ENCODE measurements around the gene SLCO1B1. TPM values are rescaled to one million over a fixed set of nuclear protein-coding genes. Genes with fewer than 3 reads are reported as not detected.

SLCO1B1 gene
- total RNA-seq, 1 donor from 2014 or later: 0.09 TPM

GRCh38 chr12:21223930-21224329, 92.9 kb downstream of the SLCO1B1 start:
- no peak for DNase-seq (ENCODE audit: low spot score in 2 of 2, unreplicated experiment in 2 of 2)
- no peaks in the 10 kb centered on the region for H3K4me1 Mint-ChIP-seq

GRCh38 chr12:21234395-21234794, 103.4 kb downstream of the SLCO1B1 start:
- Mint-ChIP-seq H3K27ac (no peak overlapping the region), H3K36me3 (no peaks in the 10 kb centered on the region), H3K9me3 (no peaks in the 10 kb centered on the region), H3K4me3 (no peak overlapping the region), H3K4me1 (no peaks in the 10 kb centered on the region), H3K27me3 (ENCODE audit: low read depth) (no peaks in the 10 kb centered on the region)
- TF ChIP-seq CTCF (IDR thresholded peaks at IDR 0.05; ENCODE audit: unreplicated experiment): no peak
- no peak for DNase-seq (ENCODE audit: low spot score in 2 of 2, unreplicated experiment in 2 of 2)

More at GRCh38 chr12:21223930-21224329, 92.9 kb downstream of the SLCO1B1 start:
- Mint-ChIP-seq H3K36me3 (no peaks in the 10 kb centered on the region), H3K9me3 (no peaks in the 10 kb centered on the region), H3K4me3 (no peak overlapping the region), H3K27ac (no peak overlapping the region), H3K27me3 (ENCODE audit: low read depth) (no peaks in the 10 kb centered on the region)
- TF ChIP-seq CTCF (IDR thresholded peaks at IDR 0.05; ENCODE audit: unreplicated experiment): no peak

- Mint-ChIP-seq H3K4me3 (no peak overlapping the region), H3K36me3 (no peaks in the 10 kb centered on the region), H3K27me3 (ENCODE audit: low read depth) (no peaks in the 10 kb centered on the region), H3K4me1 (no peaks in the 10 kb centered on the region), H3K9me3 (peaks cover 13% of the 10 kb centered on the region), H3K27ac (no peak overlapping the region)
- no peak for DNase-seq (ENCODE audit: low spot score in 2 of 2, unreplicated experiment in 2 of 2)
- TF ChIP-seq CTCF (IDR thresholded peaks at IDR 0.05; ENCODE audit: unreplicated experiment): no peak
Observed at GRCh38 chr12:21239866-21240265, 108.9 kb downstream of the SLCO1B1 start.

- no peaks in the 10 kb centered on the region for H3K4me1 Mint-ChIP-seq
- H3K27me3 Mint-ChIP-seq (ENCODE audit: low read depth): no peaks in the 10 kb centered on the region
- DNase-seq (ENCODE audit: low spot score in 2 of 2, unreplicated experiment in 2 of 2): no peak
Observed at GRCh38 chr12:21248679-21249078, 117.7 kb downstream of the SLCO1B1 start.

GRCh38 chr12:21252070-21252469, 121.1 kb downstream of the SLCO1B1 start:
- H3K27me3 Mint-ChIP-seq (ENCODE audit: low read depth): no peaks in the 10 kb centered on the region
- no peak overlapping the region for H3K4me3 Mint-ChIP-seq
- DNase-seq (ENCODE audit: low spot score in 2 of 2, unreplicated experiment in 2 of 2): no peak
- no peaks in the 10 kb centered on the region for H3K36me3 Mint-ChIP-seq
- TF ChIP-seq CTCF (IDR thresholded peaks at IDR 0.05; ENCODE audit: unreplicated experiment): no peak
- H3K27ac Mint-ChIP-seq: no peak overlapping the region
- H3K9me3 Mint-ChIP-seq: peaks cover 1% of the 10 kb centered on the region
- no peaks in the 10 kb centered on the region for H3K4me1 Mint-ChIP-seq

More at GRCh38 chr12:21248679-21249078, 117.7 kb downstream of the SLCO1B1 start:
- H3K27ac Mint-ChIP-seq: no peak overlapping the region
- no peak for TF ChIP-seq CTCF (IDR thresholded peaks at IDR 0.05; ENCODE audit: unreplicated experiment)
- peaks cover under 1% of the 10 kb centered on the region for H3K9me3 Mint-ChIP-seq
- H3K4me3 Mint-ChIP-seq: no peak overlapping the region
- no peaks in the 10 kb centered on the region for H3K36me3 Mint-ChIP-seq

- DNase-seq (ENCODE audit: low spot score in 2 of 2, unreplicated experiment in 2 of 2): no peak
- Mint-ChIP-seq H3K27me3 (ENCODE audit: low read depth) (no peaks in the 10 kb centered on the region), H3K36me3 (no peaks in the 10 kb centered on the region), H3K4me3 (no peak overlapping the region), H3K27ac (no peak overlapping the region), H3K9me3 (peaks cover 34% of the 10 kb centered on the region), H3K4me1 (no peaks in the 10 kb centered on the region)
- no peak for TF ChIP-seq CTCF (IDR thresholded peaks at IDR 0.05; ENCODE audit: unreplicated experiment)
Observed at GRCh38 chr12:21257172-21257571, 126.2 kb downstream of the SLCO1B1 start.
